Heart left ventricle (tissue), 13 donors: ENCODE measurements around the gene C1orf216.

ENCODE experiments used
- CTCF ChIP-seq, 12 donors: fragments of 200-600 bp; sonication (generic) in 4 of 12; IDR thresholded peaks; one replicate each; pipeline versions ENCODE4 v1.5.0 to v1.8.0; 2018 to 2022; ENCODE audit warnings: antibody characterized with exemption in 12 of 12, mild to moderate bottlenecking in 5 of 12
- POLR2A ChIP-seq, 2 donors: fragments of 450-650 bp; IDR thresholded peaks; one replicate each; pipeline ENCODE4 v1.6.1; 2017; ENCODE audit warnings: antibody characterized with exemption in 2 of 2, mild to moderate bottlenecking in 2 of 2, moderate library complexity in 2 of 2
- donor health status: ischemic (EF 13 %, LVEDD 7.1; RV severe dilation, severe dysfunction).
- donor health status: DM: no; HTN: yes; CAD: no.
- donor health status: DM: no; HTN: no; CAD: no.
- donor health status: ischemic (EF 25% LVEDD 6.9; RV normal size, moderate dysfunction).
- donor health status: ischemic (EF 25% LVEDD 5.7; RV mildly dilated, moderate dysfunction).
- donor health status: ischemic (EF 35%, LVEDD 5.7; RV mildly dilated, moderate dysfunction).
- donor health status: nonischemic (EF 11% LVEDD 7.7; RV severe dilation, severe dysfunction).
- donor health status: DM: yes; HTN: yes; CAD: no.
- donor health status: PGD.
- donor health status: ischemic (EF 29% LVEDD 5.4; RV normal size, mild dysfunction).
- donor health status: nonischemic (EF 23%, LVEDD 6.1; RV moderate dilation, normal function).

GRCh38 chr1:35692317-35692716, 26.4 kb downstream of the C1orf216 start:
- TF ChIP-seq CTCF (IDR thresholded peaks at IDR 0.05) (no peak), POLR2A (IDR thresholded peaks at IDR 0.05) (no peak)
